GM23248 (cell line): ENCODE data around the gene HAS3. TPM values are rescaled to one million over a fixed set of nuclear protein-coding genes. Genes with fewer than 3 reads are reported as not detected.

Experiments
- DNase-seq: peaks from one replicate; pipeline ENCODE4 v3.0.0-alpha.2; 2015
- H2AFZ ChIP-seq: fragments of 200-600 bp; sonication (generic); 2 replicates; pipeline ENCODE4 v1.6.1; 2016; ENCODE audit warnings: antibody characterized with exemption
- H3F3A ChIP-seq: fragments of 200-600 bp; sonication (generic); 2 replicates; pipeline ENCODE4 v1.6.1; 2016; ENCODE audit warnings: mild to moderate bottlenecking, antibody characterized with exemption, mixed run types; ENCODE audit not compliant: insufficient read depth
- H3K27ac ChIP-seq: fragments of 200-600 bp; sonication (generic); 2 replicates; pipeline ENCODE4 v1.5.1; 2016; ENCODE audit warnings: mild to moderate bottlenecking
- H3K27me3 ChIP-seq: fragments of 200-600 bp; sonication (generic); replicated peaks from 2 replicates; pipeline ENCODE4 v1.6.1; 2016; ENCODE audit warnings: mild to moderate bottlenecking; ENCODE audit not compliant: insufficient read depth
- H3K36me3 ChIP-seq: fragments of 200-600 bp; sonication (generic); 2 replicates; pipeline ENCODE4 v1.6.1; 2016; ENCODE audit warnings: low read depth, mild to moderate bottlenecking
- H3K4me1 ChIP-seq: fragments of 200-600 bp; sonication (generic); 2 replicates; pipeline ENCODE4 v1.6.1; 2016; ENCODE audit warnings: mild to moderate bottlenecking; ENCODE audit not compliant: insufficient read depth
- H3K4me2 ChIP-seq: fragments of 200-600 bp; sonication (generic); one replicate; pipeline ENCODE4 v1.6.1; 2016; ENCODE audit warnings: mild to moderate bottlenecking; ENCODE audit not compliant: unreplicated experiment
- H3K4me3 ChIP-seq: fragments of 200-600 bp; sonication (generic); 2 replicates; pipeline ENCODE4 v1.5.1; 2016; ENCODE audit warnings: mild to moderate bottlenecking
- H3K79me2 ChIP-seq: fragments of 200-600 bp; sonication (generic); 2 replicates; pipeline ENCODE4 v1.6.1; 2016; ENCODE audit warnings: mild to moderate bottlenecking; ENCODE audit not compliant: insufficient read depth
- H3K9ac ChIP-seq: fragments of 200-600 bp; sonication (generic); 2 replicates; pipeline ENCODE4 v1.6.1; 2016; ENCODE audit warnings: mild to moderate bottlenecking
- H3K9me2 ChIP-seq: fragments of 200-600 bp; sonication (generic); 2 replicates; pipeline ENCODE4 v1.6.1; 2016; ENCODE audit warnings: mixed run types, mild to moderate bottlenecking, moderate library complexity; ENCODE audit not compliant: insufficient read depth
- H3K9me3 ChIP-seq: fragments of 200-600 bp; sonication (generic); one replicate; pipeline ENCODE4 v1.6.1; 2017; ENCODE audit warnings: low read depth
- H4K20me1 ChIP-seq: fragments of 200-600 bp; sonication (generic); 2 replicates; pipeline ENCODE4 v1.6.0; 2016; ENCODE audit not compliant: insufficient read depth
- EZH2 ChIP-seq: fragments of 200-600 bp; sonication (generic); IDR thresholded peaks from 2 replicates; pipeline ENCODE4 v1.6.1; 2018; ENCODE audit warnings: antibody characterized with exemption, mild to moderate bottlenecking; ENCODE audit not compliant: insufficient read depth, poor library complexity, severe bottlenecking
- EZH2phosphoT487 ChIP-seq: fragments of 200-600 bp; sonication (generic); IDR thresholded peaks from 2 replicates; pipeline ENCODE4 v1.6.1; 2018; ENCODE audit warnings: antibody characterized with exemption, moderate library complexity, mild to moderate bottlenecking, low read depth; ENCODE audit not compliant: insufficient read depth
- WGBS, 2 experiments: methylation state at CpG; one replicate each; pipeline ENCODE4 v1.1.6; 2015 to 2017; ENCODE audit warnings: low lambda C conversion rate in 2 of 2, low coverage in 1 of 2; ENCODE audit errors: missing lambda C conversion rate in 2 of 2; 5-methylcytosine and 5-hydroxymethylcytosine counted together
- in situ Hi-C: fragments of 300-500 bp; cut with MboI; formaldehyde crosslinking; loops from 2 replicates; pipeline ENCODE4 v1.15.0; 2020
- polyA plus RNA-seq: library from polyadenylated mRNA; unstranded; fragments of >200 nt; fragmentation: Nextera tagmentation; extraction: Ambion mirVana; gene quantifications from 2 replicates; pipeline ENCODE4 v1.2.1, GENCODE V29; 2016
- total RNA-seq: library from RNA; depleted of rRNA; stranded (reverse); fragments of >200 nt; shearing (Covaris generic); gene quantifications from 2 replicates; pipeline ENCODE4 v1.2.3, GENCODE V29; 2014; rRNA removed

The HAS3 gene, protein sequence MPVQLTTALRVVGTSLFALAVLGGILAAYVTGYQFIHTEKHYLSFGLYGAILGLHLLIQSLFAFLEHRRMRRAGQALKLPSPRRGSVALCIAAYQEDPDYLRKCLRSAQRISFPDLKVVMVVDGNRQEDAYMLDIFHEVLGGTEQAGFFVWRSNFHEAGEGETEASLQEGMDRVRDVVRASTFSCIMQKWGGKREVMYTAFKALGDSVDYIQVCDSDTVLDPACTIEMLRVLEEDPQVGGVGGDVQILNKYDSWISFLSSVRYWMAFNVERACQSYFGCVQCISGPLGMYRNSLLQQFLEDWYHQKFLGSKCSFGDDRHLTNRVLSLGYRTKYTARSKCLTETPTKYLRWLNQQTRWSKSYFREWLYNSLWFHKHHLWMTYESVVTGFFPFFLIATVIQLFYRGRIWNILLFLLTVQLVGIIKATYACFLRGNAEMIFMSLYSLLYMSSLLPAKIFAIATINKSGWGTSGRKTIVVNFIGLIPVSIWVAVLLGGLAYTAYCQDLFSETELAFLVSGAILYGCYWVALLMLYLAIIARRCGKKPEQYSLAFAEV
- 0.43 TPM in 1 of 2 replicates, not detected in the other for total RNA-seq
- polyA plus RNA-seq, result 0.14 TPM in 1 of 2 replicates, not detected in the other

DNA sequence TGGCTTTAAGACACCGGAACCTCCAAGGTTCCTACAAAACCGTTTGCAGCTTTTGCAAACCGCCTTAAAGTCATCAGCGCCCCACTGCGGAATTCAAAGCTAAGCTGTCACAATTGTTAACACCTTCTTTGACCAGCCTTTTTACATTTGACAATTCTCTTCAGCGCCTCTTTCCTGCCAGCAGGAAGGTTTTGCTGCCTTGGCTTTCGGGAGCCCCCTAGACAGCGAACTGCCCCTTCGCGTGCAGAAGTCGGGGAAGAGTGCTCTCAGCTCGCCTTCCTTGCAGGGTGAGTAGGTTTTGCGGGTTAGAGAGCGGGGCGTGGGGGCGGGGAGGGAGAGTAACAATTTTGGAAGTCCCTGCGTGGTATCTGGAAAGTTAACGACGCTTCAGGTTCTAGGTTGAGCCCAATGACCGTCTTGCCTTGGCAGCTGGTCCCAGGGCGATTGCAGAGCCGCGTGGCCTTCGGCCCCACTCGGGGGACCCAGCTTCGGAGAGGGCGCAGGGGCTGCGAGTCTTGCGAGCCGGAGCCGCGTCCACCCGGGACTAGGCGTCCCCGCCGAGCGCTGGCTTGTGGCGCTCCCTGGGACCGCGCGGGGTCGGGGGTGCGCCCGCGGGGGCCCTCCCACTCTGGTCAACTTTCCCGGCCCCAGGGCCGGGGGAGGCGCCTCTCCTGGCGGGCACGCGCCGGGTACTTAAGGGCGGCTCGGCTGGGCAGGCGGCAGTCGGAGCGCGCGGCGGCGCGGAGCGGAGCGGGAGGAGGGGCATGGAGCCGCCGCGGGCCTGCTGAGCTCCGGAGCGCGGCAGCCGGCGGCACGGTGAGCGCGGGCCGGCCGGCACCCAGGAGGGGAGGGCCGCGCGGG lies at the start of gene HAS3:
Gene HAS3 (plus strand): TSS at position 153 of the 861 bp plus-strand sequence. CDS start 3,743 bp downstream, outside the sequence.
- no peaks in the 10 kb centered on the region for H3K79me2 ChIP-seq
- no peaks in the 10 kb centered on the region for H4K20me1 ChIP-seq
- DNase-seq, result peak; percentile 75
- no peak within 1 kb of the TSS for H3K27ac ChIP-seq
- H3F3A ChIP-seq, result no peaks in the 10 kb centered on the region
- H3K4me1 ChIP-seq, result peaks cover 7% of the 10 kb centered on the region; the same call in 1 of the 2 replicates
- in situ Hi-C loops, result loop anchor here (25.0 kb wide), 1 partner anchor 393 kb away; no protein-coding TSS in a partner anchor
- no peaks in the 10 kb centered on the region for H3K9me2 ChIP-seq
- H3K36me3 ChIP-seq, result no peaks in the 10 kb centered on the region
- H3K9me3 ChIP-seq, result no peaks in the 10 kb centered on the region
- peak within 1 kb of the TSS; percentile 48; the same call in 1 of the 2 replicates for H3K9ac ChIP-seq
- peak within 1 kb of the TSS; percentile 89 for H3K4me2 ChIP-seq
- H3K4me3 ChIP-seq, result peak within 1 kb of the TSS; percentile 77
- H2AFZ ChIP-seq, result peak within 1 kb of the TSS; percentile 72
- 2% methylated on average over 52 to 61 of the region's 80 CpGs for WGBS, 2 experiments
- H3K27me3 ChIP-seq, result no peaks in the 10 kb centered on the region
- TF ChIP-seq EZH2 (peak; percentile 13), EZH2phosphoT487 (no peak)

DNA sequence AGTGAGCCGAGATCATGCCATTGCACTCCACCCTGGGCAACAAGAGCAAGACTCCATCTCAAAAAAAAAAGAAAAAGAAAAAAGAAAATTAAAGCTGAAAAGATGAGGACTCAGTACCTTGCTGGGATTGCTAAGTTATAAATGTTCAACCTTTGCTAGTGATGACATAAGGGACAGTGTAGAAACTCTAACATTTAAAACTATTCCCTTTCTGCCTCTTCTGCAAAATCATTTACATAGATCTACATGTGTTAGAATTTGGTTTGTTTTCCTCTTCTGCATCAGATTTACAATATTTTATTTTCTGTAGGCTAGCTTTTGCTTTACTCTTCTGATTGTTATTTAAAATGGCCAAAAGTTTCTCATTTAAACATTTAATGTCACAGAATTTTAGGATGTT lies 49.5 kb upstream of the HAS3 start:
- Histone ChIP-seq H3K4me3 (no peak overlapping the region), H2AFZ (no peak overlapping the region), H3K9ac (no peak overlapping the region), H3K4me1 (peaks cover 14% of the 10 kb centered on the region), H3F3A (peaks cover 22% of the 10 kb centered on the region), H3K9me2 (no peaks in the 10 kb centered on the region), H3K9me3 (no peaks in the 10 kb centered on the region), H3K27me3 (no peaks in the 10 kb centered on the region), H3K27ac (no peak overlapping the region), H4K20me1 (no peaks in the 10 kb centered on the region), H3K36me3 (no peaks in the 10 kb centered on the region), H3K4me2 (no peak overlapping the region), H3K79me2 (no peaks in the 10 kb centered on the region)
- no peak for DNase-seq
- WGBS, 2 experiments, result 100% methylated on average over 1 of the region's 1 CpG; no CpG with 5 or more reads in 1 of the 2 experiments
- in situ Hi-C loops, result no loop called here
- TF ChIP-seq EZH2 (no peak), EZH2phosphoT487 (no peak)

DNA sequence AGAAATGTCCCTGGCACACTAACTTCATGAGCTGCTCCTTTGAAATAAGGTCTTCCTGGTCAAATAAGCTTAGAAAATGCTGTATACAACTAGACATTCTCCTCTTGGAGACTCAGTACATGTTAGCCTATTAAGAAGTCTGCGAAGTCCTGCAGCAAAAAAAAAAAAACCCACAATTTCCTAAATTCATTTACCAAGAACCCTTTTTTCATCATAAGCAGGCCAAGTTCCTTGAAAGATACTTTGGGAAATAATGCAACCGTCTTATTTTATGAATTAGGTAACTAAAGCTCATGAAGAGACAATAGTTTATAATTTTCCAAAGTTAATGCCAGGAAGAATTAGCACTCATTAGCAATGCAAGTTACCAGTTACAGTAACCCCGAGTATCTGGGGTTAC lies 49.0 kb upstream of the HAS3 start:
- Histone ChIP-seq H3K9ac (no peak overlapping the region), H3K4me2 (no peak overlapping the region), H3K27me3 (no peaks in the 10 kb centered on the region), H4K20me1 (no peaks in the 10 kb centered on the region), H3K4me1 (peaks cover 14% of the 10 kb centered on the region), H3K4me3 (no peak overlapping the region), H3K79me2 (no peaks in the 10 kb centered on the region), H3K27ac (no peak overlapping the region), H3K9me2 (no peaks in the 10 kb centered on the region), H3K36me3 (no peaks in the 10 kb centered on the region), H3F3A (peaks cover 22% of the 10 kb centered on the region), H2AFZ (no peak overlapping the region), H3K9me3 (no peaks in the 10 kb centered on the region)
- DNase-seq, result no peak
- in situ Hi-C loops, result no loop called here
- 64 to 68% methylated on average over 3 of the region's 3 CpGs for WGBS, 2 experiments
- TF ChIP-seq EZH2, result no peak
- TF ChIP-seq EZH2phosphoT487, result no peak
